GM12874 (cell line): Measurements from ENCODE around the gene CLDN4.

Source experiments
- CTCF ChIP-seq: IDR thresholded peaks from 2 replicates; pipeline ENCODE4 v1.5.1; 2011; ENCODE audit warnings: low read depth, mild to moderate bottlenecking, control low read depth, low read length, moderate library complexity; ENCODE audit not compliant: insufficient read depth

CLDN4 gene

GRCh38 chr7:73861305-73861704 lies 30.5 kb downstream of the CLDN4 start:
- no peak for TF ChIP-seq CTCF

- no peak for TF ChIP-seq CTCF
Observed at GRCh38 chr7:73864981-73865711, 34.4 kb downstream of the CLDN4 start.

DNA sequence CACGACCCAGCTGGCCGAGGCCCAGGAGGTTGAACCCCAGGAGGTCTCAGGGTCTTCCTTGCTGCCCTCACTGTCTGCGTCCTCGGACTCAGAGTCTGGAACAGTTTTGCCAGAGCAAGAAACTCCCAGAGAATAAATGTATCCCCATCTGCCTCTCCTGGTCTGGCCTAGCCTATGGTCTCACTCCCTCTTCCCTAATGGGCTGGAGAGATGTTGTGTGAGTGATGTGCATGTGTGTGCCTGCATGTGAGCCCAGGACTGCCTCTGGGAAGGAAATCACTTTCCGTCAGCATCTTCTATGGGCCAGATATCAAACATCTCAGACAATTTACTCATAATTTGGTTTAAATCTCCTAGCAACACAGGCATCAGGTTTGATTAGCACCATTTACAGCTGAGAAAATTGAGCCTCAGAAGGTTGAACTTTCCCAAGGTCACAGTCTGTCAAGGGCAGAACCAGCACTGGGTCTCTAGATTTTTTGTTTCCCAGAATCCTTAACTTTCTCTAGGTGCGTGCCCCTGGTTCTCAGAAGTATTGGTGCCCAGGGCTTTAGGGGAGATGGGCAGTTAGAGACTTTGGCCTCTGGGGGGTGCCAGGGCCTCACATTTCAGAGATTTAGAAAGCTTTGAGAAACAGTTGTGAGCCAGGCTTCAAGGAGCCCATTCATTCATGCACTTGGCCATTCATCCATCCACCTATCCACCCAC lies 35.1 kb downstream of the CLDN4 start:
- TF ChIP-seq CTCF = peak; percentile 52

GRCh38 chr7:73866446-73866767 lies 35.6 kb downstream of the CLDN4 start:
- TF ChIP-seq CTCF = no peak

DNA sequence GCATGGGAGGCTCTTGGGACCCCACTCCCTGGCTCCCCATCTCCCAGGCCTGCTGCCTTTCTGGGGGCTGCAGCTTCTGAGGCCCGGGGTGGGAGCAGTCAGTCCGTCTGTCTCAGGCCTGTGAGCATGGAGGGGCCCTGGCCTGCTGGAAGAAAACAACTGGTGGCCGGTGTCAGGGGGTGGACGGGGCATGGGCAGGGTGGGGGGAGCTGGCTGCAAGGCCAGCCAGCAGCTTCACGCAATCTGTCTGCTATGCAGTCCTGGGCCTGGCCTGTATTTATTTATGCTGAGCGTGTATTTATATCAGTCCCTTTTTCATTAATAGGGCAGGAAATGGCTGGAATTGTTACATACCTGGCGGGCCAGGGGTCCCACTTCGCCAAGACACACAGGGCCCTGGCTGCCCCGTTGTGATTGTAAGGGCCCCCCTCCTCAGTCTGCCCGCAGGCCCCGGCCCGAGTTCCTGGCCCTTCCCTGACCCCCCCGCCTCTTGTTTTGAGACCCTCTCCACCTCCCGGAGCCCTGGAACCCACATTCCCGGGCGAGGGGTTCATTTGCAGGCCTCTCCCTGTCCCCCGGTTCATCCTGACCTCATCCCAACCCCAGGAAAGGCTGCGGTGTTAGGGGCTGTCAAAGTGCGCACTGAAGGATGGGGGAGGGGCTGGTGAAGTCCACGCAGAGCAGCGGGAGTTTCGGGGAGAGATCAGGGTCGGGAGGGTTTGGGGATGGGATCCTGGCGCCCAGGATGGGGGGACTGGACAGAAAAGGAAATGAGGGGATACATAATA lies 38.4 kb downstream of the CLDN4 start:
- no peak for TF ChIP-seq CTCF

DNA sequence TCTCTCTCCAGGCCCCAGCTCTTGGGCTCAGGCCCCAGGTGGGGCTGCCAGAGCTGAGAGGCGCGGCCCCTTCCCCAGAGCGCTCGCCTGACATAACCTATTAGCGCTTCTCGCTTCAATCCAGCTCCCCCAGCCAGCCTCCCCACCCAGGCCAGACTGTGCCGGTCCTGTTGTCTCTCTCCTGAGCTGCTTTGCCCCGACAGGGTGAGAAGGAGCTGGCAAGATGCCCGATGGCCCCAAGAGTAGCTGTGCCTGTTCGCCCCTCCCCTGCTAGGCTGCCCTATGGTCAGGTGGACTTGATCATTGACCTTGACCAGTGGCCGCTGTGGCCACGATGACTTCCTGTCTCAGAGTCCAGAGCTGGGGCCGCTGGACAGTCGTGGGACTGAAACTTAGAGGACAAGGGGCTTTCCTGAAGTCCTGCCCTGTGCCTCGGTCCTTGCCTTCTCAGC lies 39.3 kb downstream of the CLDN4 start:
- no peak for TF ChIP-seq CTCF

- TF ChIP-seq CTCF = no peak
Observed at GRCh38 chr7:73871163-73872011, 40.6 kb downstream of the CLDN4 start.
